Measurements from ENCODE around the gene NUP133.

- TF ChIP-seq TAF1 (IDR thresholded peaks at IDR 0.05; ENCODE audit: borderline replicate concordance, low read depth, low read length) (no peak), POLR2A (IDR thresholded peaks at IDR 0.05; ENCODE audit: low read depth, low read length) (no peak)
Observed at GRCh38 chr1:229406798-229407197, 101.3 kb downstream of the NUP133 start.

Data from GM12892 (cell line).